Measurements from ENCODE around the gene LRRK2.
"Not testable (repeated sequence)": the region's sequence is repeated elsewhere in the genome, so short reads cannot be mapped to it uniquely, and the experiment has no call there.

The LRRK2 gene

GRCh38 chr12:40250652-40251051 lies 25.9 kb downstream of the LRRK2 start:
- DNase-seq, result not testable (repeated sequence)

DNA sequence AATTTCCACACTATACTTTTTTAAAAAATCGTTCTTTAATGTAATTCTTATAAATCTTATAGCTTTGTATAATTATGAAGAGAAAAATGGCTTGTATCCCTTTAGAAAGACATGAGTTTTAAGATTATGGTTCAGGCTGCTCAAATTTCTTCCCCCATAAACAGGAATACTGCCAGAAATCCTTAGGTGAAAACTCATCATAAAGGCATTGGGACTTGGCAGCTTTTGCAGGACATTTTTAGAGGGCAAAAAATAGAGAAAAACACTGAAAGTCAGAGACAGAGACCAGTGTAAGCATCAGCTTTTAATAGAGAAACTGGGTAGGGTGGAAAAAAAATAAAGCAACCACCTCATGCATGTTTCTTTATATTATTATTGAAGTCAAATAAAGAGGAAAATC lies 29.1 kb downstream of the LRRK2 start:
- no peak for DNase-seq

- DNase-seq, result no peak
Measured at GRCh38 chr12:40254455-40255085, 29.8 kb downstream of the LRRK2 start.

DNA sequence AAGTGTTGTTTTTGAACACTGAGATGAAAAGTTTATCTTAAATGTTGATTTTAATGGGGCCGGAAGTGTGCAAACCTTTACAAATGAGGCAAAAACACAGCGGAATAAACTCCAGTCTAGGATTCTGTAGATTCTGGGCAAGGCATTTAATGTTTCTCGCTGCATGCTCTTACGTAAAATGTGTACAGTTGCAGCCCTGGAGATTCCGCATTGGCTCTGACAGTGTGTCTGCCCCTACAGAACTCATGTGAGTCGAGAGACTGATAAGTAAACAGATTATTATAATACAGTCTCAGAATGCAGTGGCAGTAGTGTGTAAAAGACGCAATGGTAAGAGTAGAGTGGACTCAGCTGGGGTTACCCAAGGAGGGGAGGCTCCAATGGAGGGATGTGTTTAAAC lies 33.6 kb downstream of the LRRK2 start:
- DNase-seq, result no peak

DNA sequence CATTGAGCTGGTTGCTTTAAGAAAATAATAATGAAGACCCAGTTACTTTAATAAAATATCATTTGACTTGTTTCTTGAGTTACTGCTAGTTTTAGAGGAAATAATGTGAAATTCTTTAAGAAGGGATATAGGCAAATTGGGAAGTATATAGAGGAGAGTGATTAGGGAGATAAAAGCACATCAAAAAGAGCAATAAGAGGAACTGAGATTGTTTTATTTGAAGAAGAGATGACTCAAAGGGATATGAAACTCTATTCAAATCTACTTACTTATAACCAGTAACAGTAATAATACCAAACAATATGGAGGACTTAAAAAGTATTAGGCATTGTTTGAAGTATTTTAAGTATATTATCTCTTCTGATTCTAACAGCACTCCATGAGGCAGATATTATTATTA lies 37.1 kb downstream of the LRRK2 start:
- no peak for DNase-seq

DNA sequence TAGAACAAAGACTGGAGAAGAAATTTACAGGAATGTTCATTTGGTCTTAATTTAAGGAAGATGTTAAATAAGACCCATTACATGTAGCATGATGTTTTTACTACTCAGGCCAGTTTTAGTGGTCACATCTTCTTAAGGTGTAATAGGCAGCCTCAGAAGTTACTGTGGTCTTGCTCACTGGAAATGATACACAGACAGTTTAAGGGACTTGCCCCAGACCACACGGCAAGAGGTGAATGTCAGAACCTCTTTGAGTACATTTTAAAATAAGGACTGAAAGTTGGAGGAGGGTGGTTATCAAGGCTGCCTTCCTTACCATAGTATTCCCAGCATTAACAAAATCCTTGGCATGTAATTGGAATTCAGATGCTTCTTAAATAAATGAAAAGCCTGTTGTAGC lies 37.9 kb downstream of the LRRK2 start:
- no peak for DNase-seq

GRCh38 chr12:40263616-40264409 lies 39.0 kb downstream of the LRRK2 start:
- no peak for DNase-seq

GRCh38 chr12:40271981-40272664 lies 47.3 kb downstream of the LRRK2 start:
- DNase-seq, result no peak

DNA sequence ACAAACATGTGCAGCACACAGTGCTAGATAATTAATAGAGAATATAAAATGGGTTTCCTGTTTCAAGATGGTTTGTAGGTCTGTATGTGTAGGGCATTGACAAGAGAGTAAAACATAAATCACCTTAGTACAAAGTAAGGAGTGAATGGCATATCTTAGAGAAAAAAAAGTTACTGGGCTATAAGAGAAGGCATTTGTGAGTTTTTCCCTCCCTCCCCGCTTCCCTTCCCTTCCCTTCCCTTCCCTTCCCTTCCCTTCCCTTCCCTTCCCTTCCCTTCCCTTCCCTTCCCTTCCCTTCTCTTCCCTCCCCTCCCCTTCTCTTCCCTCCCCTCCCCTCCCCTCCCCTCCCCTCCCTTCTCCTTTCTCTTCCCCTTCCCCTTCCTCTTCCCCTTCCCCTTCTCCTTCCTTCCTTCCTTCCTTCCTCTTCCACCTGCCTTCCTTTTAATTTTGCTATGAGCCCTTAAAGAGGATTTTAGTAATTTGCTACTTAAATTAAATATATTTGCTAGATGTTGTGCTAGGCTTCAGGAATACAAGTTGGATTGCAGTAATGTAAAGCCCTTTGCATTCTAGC lies 57.1 kb downstream of the LRRK2 start:
- DNase-seq, result no peak

- no peak for DNase-seq
Measured at GRCh38 chr12:40286583-40286982, 61.8 kb downstream of the LRRK2 start.

- no peak for DNase-seq
Measured at GRCh38 chr12:40287369-40287975, 62.7 kb downstream of the LRRK2 start.

DNA sequence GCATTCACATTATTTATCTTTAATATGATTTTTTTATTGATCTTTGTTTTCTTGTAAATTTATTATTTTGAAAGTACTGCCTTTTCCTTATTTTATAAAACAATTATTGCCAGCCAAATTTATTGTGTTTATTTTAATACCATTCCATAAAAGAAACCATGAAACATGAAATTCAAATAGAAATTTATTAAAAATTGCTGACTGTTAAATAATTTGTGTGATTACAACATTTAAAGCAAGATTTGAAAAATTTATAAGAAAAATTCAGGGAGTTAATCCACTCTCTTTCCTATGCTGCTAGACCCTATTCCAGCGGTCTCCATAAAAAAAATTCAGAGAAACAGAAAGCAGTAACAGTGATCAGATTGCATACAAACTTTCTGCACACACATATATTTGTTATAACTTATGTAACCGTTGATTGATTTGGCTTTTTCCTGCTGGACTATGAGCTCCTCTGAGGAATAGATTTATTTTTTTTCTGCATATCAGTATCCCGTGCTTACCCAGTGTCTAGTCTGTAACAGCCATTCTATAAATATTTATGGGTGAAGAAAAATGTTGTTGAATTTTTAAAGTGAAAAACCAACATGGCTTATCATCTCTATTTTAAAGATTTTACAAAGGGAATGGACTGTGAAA lies 68.1 kb downstream of the LRRK2 start:
- no peak for DNase-seq

DNA sequence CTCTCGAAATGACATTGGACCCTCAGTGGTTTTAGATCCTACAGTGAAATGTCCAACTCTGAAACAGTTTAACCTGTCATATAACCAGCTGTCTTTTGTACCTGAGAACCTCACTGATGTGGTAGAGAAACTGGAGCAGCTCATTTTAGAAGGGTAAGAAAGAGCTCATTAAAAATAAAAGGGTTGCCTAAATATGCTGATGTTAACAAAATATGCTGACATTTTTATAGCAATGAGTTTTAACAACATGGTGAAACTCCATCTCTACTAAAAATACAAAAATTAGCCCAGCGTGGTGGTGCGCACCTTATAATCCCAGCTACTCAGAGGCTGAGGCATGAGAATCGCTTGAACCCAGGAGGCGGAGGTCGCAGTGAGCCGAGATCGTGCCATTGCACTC lies 73.5 kb downstream of the LRRK2 start:
- no peak for DNase-seq

DNA sequence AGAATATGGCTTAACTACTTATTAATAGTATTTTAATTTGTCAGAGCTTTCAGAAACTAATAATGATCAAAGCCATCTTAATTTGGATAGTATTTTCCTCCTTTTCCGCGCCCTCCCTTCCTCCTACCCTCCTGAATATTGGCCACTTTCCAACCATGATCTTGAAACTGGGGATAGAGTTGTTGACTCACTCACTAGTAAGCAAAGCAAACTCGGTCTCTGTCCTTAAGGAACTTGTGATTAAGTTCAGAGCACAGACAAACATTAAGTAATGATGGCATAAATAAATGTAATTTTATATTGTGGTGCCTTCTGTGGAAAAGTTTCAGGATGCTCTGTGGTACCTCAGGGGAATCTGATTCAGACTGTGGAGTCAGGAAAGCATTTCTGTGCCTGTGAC lies 75.7 kb downstream of the LRRK2 start:
- DNase-seq, result no peak

DNA sequence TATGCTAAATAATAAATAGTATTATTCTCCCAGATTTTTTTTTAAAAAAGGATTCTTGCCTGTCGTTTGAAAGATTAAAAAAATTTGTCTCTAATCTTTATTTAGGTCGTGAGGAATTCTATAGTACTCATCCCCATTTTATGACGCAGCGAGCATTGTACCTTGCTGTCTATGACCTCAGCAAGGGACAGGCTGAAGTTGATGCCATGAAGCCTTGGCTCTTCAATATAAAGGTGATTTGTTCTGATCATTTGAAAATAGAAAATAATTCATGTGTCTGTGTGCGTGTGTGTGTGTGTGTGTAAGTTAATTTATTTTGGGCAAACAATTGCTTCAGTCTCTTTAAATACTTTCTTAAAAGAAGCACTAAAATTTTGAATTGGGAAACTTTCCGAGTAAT lies 84.2 kb downstream of the LRRK2 start:
- no peak for DNase-seq

DNA sequence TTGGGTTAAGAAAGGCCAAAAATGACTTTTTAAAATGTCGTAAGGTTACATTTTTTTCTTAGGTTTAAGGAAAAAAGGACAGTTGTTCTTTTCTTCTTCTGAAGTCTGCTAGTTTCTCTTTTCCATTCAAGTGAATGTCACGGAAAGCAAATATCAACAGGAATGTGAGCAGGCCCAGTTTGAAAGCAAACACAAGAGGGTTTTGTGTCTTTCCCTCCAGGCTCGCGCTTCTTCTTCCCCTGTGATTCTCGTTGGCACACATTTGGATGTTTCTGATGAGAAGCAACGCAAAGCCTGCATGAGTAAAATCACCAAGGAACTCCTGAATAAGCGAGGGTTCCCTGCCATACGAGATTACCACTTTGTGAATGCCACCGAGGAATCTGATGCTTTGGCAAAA lies 85.4 kb downstream of the LRRK2 start:
- DNase-seq, result no peak

GRCh38 chr12:40312196-40312595 lies 87.4 kb downstream of the LRRK2 start:
- DNase-seq, result no peak

GRCh38 chr12:40312982-40313576 lies 88.3 kb downstream of the LRRK2 start:
- DNase-seq, result peak; percentile 14

DNA sequence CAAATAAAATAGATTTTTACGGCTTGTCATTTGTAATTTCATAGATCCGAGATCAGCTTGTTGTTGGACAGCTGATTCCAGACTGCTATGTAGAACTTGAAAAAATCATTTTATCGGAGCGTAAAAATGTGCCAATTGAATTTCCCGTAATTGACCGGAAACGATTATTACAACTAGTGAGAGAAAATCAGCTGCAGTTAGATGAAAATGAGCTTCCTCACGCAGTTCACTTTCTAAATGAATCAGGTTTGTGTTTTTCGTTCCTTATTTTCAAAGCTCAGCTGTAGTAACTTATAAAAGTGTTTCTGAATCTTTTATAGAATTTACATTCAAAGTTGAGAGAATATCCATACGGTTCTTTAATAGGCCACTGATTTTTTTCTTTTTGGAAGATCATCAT lies 89.1 kb downstream of the LRRK2 start:
- no peak for DNase-seq

- no peak for DNase-seq
Measured at GRCh38 chr12:40314927-40315326, 90.1 kb downstream of the LRRK2 start.

- no peak for DNase-seq
Measured at GRCh38 chr12:40315375-40315774, 90.6 kb downstream of the LRRK2 start.

- no peak for DNase-seq
Measured at GRCh38 chr12:40324261-40324660, 99.5 kb downstream of the LRRK2 start.
